BLaER1 treated with 17β-estradiol and CSF1 and Interleukin-3, amounts not matched to agents 10 nM and 100 nM (cell line): Measurements from ENCODE around the gene CARMIL1.

Source experiments
- H3K27ac ChIP-seq, 11 experiments: shearing (Covaris generic); formaldehyde crosslinking; 2 replicates each; pipeline ENCODE4 v1.8.1; 2022
- H3K27me3 ChIP-seq, 11 experiments: shearing (Covaris generic); formaldehyde crosslinking; 2 replicates each; pipeline ENCODE4 v1.8.1; 2022
- H3K36me3 ChIP-seq, 11 experiments: shearing (Covaris generic); formaldehyde crosslinking; 2 replicates each; pipeline ENCODE4 v1.8.1; 2022
- H3K4me1 ChIP-seq, 10 experiments: shearing (Covaris generic); formaldehyde crosslinking; 2 replicates each; pipeline ENCODE4 v1.8.1; 2022
- H3K4me2 ChIP-seq, 11 experiments: shearing (Covaris generic); formaldehyde crosslinking; 2 replicates each; pipeline ENCODE4 v1.8.1; 2022
- H3K4me3 ChIP-seq, 10 experiments: shearing (Covaris generic); formaldehyde crosslinking; 2 replicates each; pipeline ENCODE4 v1.8.1; 2022
- H3K9ac ChIP-seq, 11 experiments: shearing (Covaris generic); formaldehyde crosslinking; 2 replicates each; pipeline ENCODE4 v1.8.1; 2022
- H3K9me3 ChIP-seq, 11 experiments: shearing (Covaris generic); formaldehyde crosslinking; replicated peaks in 1 of 11; 2 replicates each; pipeline ENCODE4 v1.8.1; 2022
- H4K20me1 ChIP-seq, 11 experiments: shearing (Covaris generic); formaldehyde crosslinking; 2 replicates each; pipeline ENCODE4 v1.8.1; 2022
- Cebpa-rat ChIP-seq, 11 experiments: shearing (Covaris generic); IDR thresholded peaks; 2 replicates each; pipeline ENCODE4 v1.8.1; 2022

CARMIL1 gene

GRCh38 chr6:25449774-25450173 is 170.6 kb downstream of the CARMIL1 start:
- Histone ChIP-seq H3K4me3 (peak overlapping the region in 2 of 10 experiments; percentile 34 to 38; a peak in 3 of 20 replicates), H3K36me3 (peaks cover 0 to 11% (median 0%) of the 10 kb centered on the region in 11 experiments; a peak in 5 of 22 replicates), H3K27ac (no peak overlapping the region; a peak in 1 of 22 replicates), H3K27me3 (no peaks in the 10 kb centered on the region), H3K9ac (no peak overlapping the region; a peak in 1 of 22 replicates), H4K20me1 (no peaks in the 10 kb centered on the region), H3K4me2 (peak overlapping the region in 4 of 11 experiments; percentile 27 to 88 (median 73); a peak in 5 of 22 replicates), H3K9me3 (peaks cover 18 to 23% (median 21%) of the 10 kb centered on the region in 11 experiments), H3K4me1 (peaks cover 0 to 76% (median 16%) of the 10 kb centered on the region in 10 experiments; a peak in 12 of 20 replicates)
- TF ChIP-seq Cebpa-rat (IDR thresholded peaks at IDR 0.05): no peak

- Histone ChIP-seq H4K20me1 (no peaks in the 10 kb centered on the region), H3K9me3 (peaks cover 9 to 16% (median 13%) of the 10 kb centered on the region in 11 experiments), H3K27ac (peak overlapping the region in 3 of 11 experiments; percentile 64 to 81 (median 76); a peak in 6 of 22 replicates), H3K36me3 (peaks cover 0 to 10% (median 0%) of the 10 kb centered on the region in 11 experiments; a peak in 5 of 22 replicates), H3K9ac (peak overlapping the region in 2 of 11 experiments; percentile 78 to 79; a peak in 4 of 22 replicates), H3K4me3 (peak overlapping the region in 3 of 10 experiments; percentile 46 to 56 (median 51); a peak in 5 of 20 replicates), H3K4me2 (peak overlapping the region in 4 of 11 experiments; percentile 54 to 91 (median 84); a peak in 6 of 22 replicates), H3K4me1 (peaks cover 0 to 79% (median 16%) of the 10 kb centered on the region in 10 experiments; a peak in 12 of 20 replicates), H3K27me3 (no peaks in the 10 kb centered on the region)
- no peak for TF ChIP-seq Cebpa-rat (IDR thresholded peaks at IDR 0.05)
Measured at GRCh38 chr6:25450469-25451198, 171.5 kb downstream of the CARMIL1 start.

GRCh38 chr6:25452031-25452430 is 172.9 kb downstream of the CARMIL1 start:
- peak overlapping the region in 4 of 11 experiments; percentile 43 to 79 (median 66); a peak in 5 of 22 replicates for H3K9ac ChIP-seq
- H3K4me1 ChIP-seq: peaks cover 0 to 80% (median 15%) of the 10 kb centered on the region in 10 experiments; a peak in 12 of 20 replicates
- TF ChIP-seq Cebpa-rat (IDR thresholded peaks at IDR 0.05): peak in 1 of 11 experiments; percentile 9; a peak in 1 of 22 replicates
- peak overlapping the region in 7 of 11 experiments; percentile 17 to 91 (median 60); a peak in 11 of 22 replicates for H3K4me2 ChIP-seq
- no peaks in the 10 kb centered on the region for H4K20me1 ChIP-seq
- H3K27ac ChIP-seq: peak overlapping the region in 6 of 11 experiments; percentile 33 to 81 (median 56); a peak in 11 of 22 replicates
- no peaks in the 10 kb centered on the region for H3K27me3 ChIP-seq
- H3K9me3 ChIP-seq: peaks cover 0 to 2% (median 0%) of the 10 kb centered on the region in 11 experiments; a peak in 4 of 22 replicates
- H3K36me3 ChIP-seq: no peaks in the 10 kb centered on the region
- peak overlapping the region in 3 of 10 experiments; percentile 46 to 56 (median 51); a peak in 5 of 20 replicates for H3K4me3 ChIP-seq

GRCh38 chr6:25453288-25453687 is 174.1 kb downstream of the CARMIL1 start:
- Histone ChIP-seq H3K27me3 (no peaks in the 10 kb centered on the region), H3K27ac (peak overlapping the region in 4 of 11 experiments; percentile 33 to 81 (median 66); a peak in 7 of 22 replicates), H4K20me1 (no peaks in the 10 kb centered on the region), H3K36me3 (no peaks in the 10 kb centered on the region), H3K4me3 (no peak overlapping the region), H3K9me3 (no peaks in the 10 kb centered on the region), H3K4me2 (peak overlapping the region in 3 of 11 experiments; percentile 77 to 91 (median 90); a peak in 5 of 22 replicates), H3K4me1 (peaks cover 0 to 68% (median 11%) of the 10 kb centered on the region in 10 experiments; a peak in 12 of 20 replicates), H3K9ac (no peak overlapping the region)
- no peak for TF ChIP-seq Cebpa-rat (IDR thresholded peaks at IDR 0.05)

GRCh38 chr6:25454136-25454535 is 175.0 kb downstream of the CARMIL1 start:
- no peak overlapping the region for H3K9ac ChIP-seq
- peaks cover 0 to 59% (median 9%) of the 10 kb centered on the region in 10 experiments; a peak in 12 of 20 replicates for H3K4me1 ChIP-seq
- H3K4me3 ChIP-seq: no peak overlapping the region
- peak overlapping the region in 2 of 11 experiments; percentile 90 to 91; a peak in 4 of 22 replicates for H3K4me2 ChIP-seq
- H3K27ac ChIP-seq: no peak overlapping the region
- no peaks in the 10 kb centered on the region for H3K9me3 ChIP-seq
- TF ChIP-seq Cebpa-rat (IDR thresholded peaks at IDR 0.05): no peak
- no peaks in the 10 kb centered on the region for H4K20me1 ChIP-seq
- no peaks in the 10 kb centered on the region for H3K27me3 ChIP-seq
- no peaks in the 10 kb centered on the region for H3K36me3 ChIP-seq

- H3K27me3 ChIP-seq: no peaks in the 10 kb centered on the region
- H3K9me3 ChIP-seq: no peaks in the 10 kb centered on the region
- H4K20me1 ChIP-seq: no peaks in the 10 kb centered on the region
- peaks cover 0 to 41% (median 7%) of the 10 kb centered on the region in 10 experiments; a peak in 12 of 20 replicates for H3K4me1 ChIP-seq
- no peak overlapping the region for H3K27ac ChIP-seq
- H3K4me2 ChIP-seq: peak overlapping the region in 2 of 11 experiments; percentile 31 to 39; a peak in 3 of 22 replicates
- no peak for TF ChIP-seq Cebpa-rat (IDR thresholded peaks at IDR 0.05)
- no peak overlapping the region for H3K9ac ChIP-seq
- H3K4me3 ChIP-seq: no peak overlapping the region
- H3K36me3 ChIP-seq: no peaks in the 10 kb centered on the region
Measured at GRCh38 chr6:25456249-25457040, 177.3 kb downstream of the CARMIL1 start.

- H3K27me3 ChIP-seq: no peaks in the 10 kb centered on the region
- no peak for TF ChIP-seq Cebpa-rat (IDR thresholded peaks at IDR 0.05)
- H3K36me3 ChIP-seq: no peaks in the 10 kb centered on the region
- no peaks in the 10 kb centered on the region for H3K9me3 ChIP-seq
- H3K4me1 ChIP-seq: peaks cover 0 to 35% (median 0%) of the 10 kb centered on the region in 10 experiments; a peak in 8 of 20 replicates
- no peak overlapping the region for H3K4me2 ChIP-seq
- no peak overlapping the region for H3K4me3 ChIP-seq
- H3K9ac ChIP-seq: no peak overlapping the region
- no peaks in the 10 kb centered on the region for H4K20me1 ChIP-seq
- H3K27ac ChIP-seq: no peak overlapping the region
Measured at GRCh38 chr6:25457516-25457915, 178.3 kb downstream of the CARMIL1 start.

GRCh38 chr6:25458485-25458884 is 179.3 kb downstream of the CARMIL1 start:
- Histone ChIP-seq H4K20me1 (no peaks in the 10 kb centered on the region), H3K27ac (no peak overlapping the region), H3K4me2 (peak overlapping the region in 2 of 11 experiments; percentile 6 to 40; a peak in 1 of 22 replicates), H3K4me3 (no peak overlapping the region), H3K27me3 (no peaks in the 10 kb centered on the region), H3K36me3 (no peaks in the 10 kb centered on the region), H3K9ac (no peak overlapping the region), H3K9me3 (no peaks in the 10 kb centered on the region), H3K4me1 (peaks cover 0 to 28% (median 0%) of the 10 kb centered on the region in 10 experiments; a peak in 5 of 20 replicates)
- no peak for TF ChIP-seq Cebpa-rat (IDR thresholded peaks at IDR 0.05)
